Measurements from ENCODE around the gene LTBP1.
"Not testable (repeated sequence)": the region's sequence is repeated elsewhere in the genome, so short reads cannot be mapped to it uniquely, and the experiment has no call there.

DNA sequence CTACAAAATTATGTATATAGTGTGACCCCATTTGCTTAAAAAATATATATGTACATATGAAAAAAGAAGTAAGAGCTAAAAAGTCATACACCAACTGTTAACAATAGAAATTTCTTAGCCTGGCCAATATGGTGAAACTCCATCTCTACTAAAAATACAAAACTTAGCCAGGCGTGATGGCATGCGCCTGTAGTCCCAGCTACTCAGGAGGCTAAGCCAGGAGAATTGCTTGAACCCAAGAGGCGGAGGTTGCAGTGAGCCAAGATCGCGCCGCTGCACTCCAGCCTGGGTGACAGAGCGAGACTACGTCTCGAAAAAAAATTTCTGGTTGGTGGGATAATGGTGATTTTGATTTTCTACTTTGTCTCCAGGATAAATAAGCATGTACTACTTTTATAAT lies 495.3 kb downstream of the LTBP1 start:
- TF ChIP-seq POLR2AphosphoS5 (IDR thresholded peaks at IDR 0.05; ENCODE audit: insufficient read depth in 1 of 2, low read depth in 1 of 2); POLR2A (IDR thresholded peaks at IDR 0.05): not testable (repeated sequence)
- TF ChIP-seq, protein P1, sequence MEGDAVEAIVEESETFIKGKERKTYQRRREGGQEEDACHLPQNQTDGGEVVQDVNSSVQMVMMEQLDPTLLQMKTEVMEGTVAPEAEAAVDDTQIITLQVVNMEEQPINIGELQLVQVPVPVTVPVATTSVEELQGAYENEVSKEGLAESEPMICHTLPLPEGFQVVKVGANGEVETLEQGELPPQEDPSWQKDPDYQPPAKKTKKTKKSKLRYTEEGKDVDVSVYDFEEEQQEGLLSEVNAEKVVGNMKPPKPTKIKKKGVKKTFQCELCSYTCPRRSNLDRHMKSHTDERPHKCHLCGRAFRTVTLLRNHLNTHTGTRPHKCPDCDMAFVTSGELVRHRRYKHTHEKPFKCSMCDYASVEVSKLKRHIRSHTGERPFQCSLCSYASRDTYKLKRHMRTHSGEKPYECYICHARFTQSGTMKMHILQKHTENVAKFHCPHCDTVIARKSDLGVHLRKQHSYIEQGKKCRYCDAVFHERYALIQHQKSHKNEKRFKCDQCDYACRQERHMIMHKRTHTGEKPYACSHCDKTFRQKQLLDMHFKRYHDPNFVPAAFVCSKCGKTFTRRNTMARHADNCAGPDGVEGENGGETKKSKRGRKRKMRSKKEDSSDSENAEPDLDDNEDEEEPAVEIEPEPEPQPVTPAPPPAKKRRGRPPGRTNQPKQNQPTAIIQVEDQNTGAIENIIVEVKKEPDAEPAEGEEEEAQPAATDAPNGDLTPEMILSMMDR (IDR thresholded peaks at IDR 0.05) = not testable (repeated sequence)

Measured in vagina (tissue), 2 donors.